Measurements from ENCODE around the gene PARD3. TPM values are rescaled to one million over a fixed set of nuclear protein-coding genes. Genes with fewer than 3 reads are reported as not detected.

The PARD3 gene
- total and polyA plus RNA-seq, 2 donors (not counting 3 experiments of a cell fraction or from before 2014, with no cell fraction given), result 7.3 to 24.1 TPM

- Histone ChIP-seq H3K9ac (replicated peaks; ENCODE audit: extremely low read depth, insufficient read depth, low read length) (no peak overlapping the region), H3K4me1 (ENCODE audit: control insufficient read depth, extremely low read depth, insufficient read depth, low read length) (peaks cover 25% of the 10 kb centered on the region), H3K4me2 (ENCODE audit: insufficient read depth, low read length) (no peak overlapping the region), H4K20me1 (replicated peaks; ENCODE audit: control insufficient read depth, extremely low read depth, insufficient read depth, low read length) (no peaks in the 10 kb centered on the region), H2AFZ (ENCODE audit: low read depth, low read length) (no peak overlapping the region), H3K36me3 (ENCODE audit: control insufficient read depth in 2 of 2, extremely low read depth in 1 of 2, insufficient read depth in 2 of 2, low read length in 2 of 2) (no peaks in the 10 kb centered on the region), H3K9me1 (replicated peaks; ENCODE audit: control insufficient read depth, extremely low read depth, insufficient read depth, low read length) (no peaks in the 10 kb centered on the region), H3K27me3 (ENCODE audit: control insufficient read depth in 2 of 2, insufficient read depth in 2 of 2, low read length in 2 of 2) (no peaks in the 10 kb centered on the region), H3K79me2 (ENCODE audit: control insufficient read depth, insufficient read depth, low read length) (peaks cover 5% of the 10 kb centered on the region), H3K27ac (ENCODE audit: insufficient read depth, low read depth, low read length) (no peak overlapping the region), H3K4me3 (replicated peaks in 1 of 3; ENCODE audit: insufficient read depth in 1 of 3, low read depth in 1 of 3, low read length in 3 of 3) (no peak overlapping the region), H3K9me3 (replicated peaks; ENCODE audit: control insufficient read depth, insufficient read depth, low read length) (no peaks in the 10 kb centered on the region)
- intact Hi-C loops (cut with micrococcal nuclease), result no loop called here
- TF ChIP-seq JUN (IDR thresholded peaks at IDR 0.05; ENCODE audit: borderline replicate concordance, insufficient read depth, insufficient read length, low read depth), result no peak
- TF ChIP-seq POLR2AphosphoS5 (IDR thresholded peaks at IDR 0.05; ENCODE audit: insufficient read depth, low read depth, low read length), result no peak
- no peak for TF ChIP-seq GATA2 (IDR thresholded peaks at IDR 0.05; ENCODE audit: insufficient read depth, insufficient read length, low read depth, low read length)
- TF ChIP-seq FOS (IDR thresholded peaks at IDR 0.05; ENCODE audit: borderline replicate concordance, insufficient read depth, low read length), result no peak
- no peak for TF ChIP-seq MAX (IDR thresholded peaks at IDR 0.05; ENCODE audit: insufficient read depth, insufficient read length)
- TF ChIP-seq EZH2 (IDR thresholded peaks at IDR 0.05; ENCODE audit: borderline replicate concordance, low read depth, low read length, severe bottlenecking), result no peak
- TF ChIP-seq POLR2A (IDR thresholded peaks at IDR 0.05; ENCODE audit: low read depth, low read length), result no peak
- TF ChIP-seq MYC (IDR thresholded peaks at IDR 0.05; ENCODE audit: low read depth, low read length), result no peak
- TF ChIP-seq, protein P1, sequence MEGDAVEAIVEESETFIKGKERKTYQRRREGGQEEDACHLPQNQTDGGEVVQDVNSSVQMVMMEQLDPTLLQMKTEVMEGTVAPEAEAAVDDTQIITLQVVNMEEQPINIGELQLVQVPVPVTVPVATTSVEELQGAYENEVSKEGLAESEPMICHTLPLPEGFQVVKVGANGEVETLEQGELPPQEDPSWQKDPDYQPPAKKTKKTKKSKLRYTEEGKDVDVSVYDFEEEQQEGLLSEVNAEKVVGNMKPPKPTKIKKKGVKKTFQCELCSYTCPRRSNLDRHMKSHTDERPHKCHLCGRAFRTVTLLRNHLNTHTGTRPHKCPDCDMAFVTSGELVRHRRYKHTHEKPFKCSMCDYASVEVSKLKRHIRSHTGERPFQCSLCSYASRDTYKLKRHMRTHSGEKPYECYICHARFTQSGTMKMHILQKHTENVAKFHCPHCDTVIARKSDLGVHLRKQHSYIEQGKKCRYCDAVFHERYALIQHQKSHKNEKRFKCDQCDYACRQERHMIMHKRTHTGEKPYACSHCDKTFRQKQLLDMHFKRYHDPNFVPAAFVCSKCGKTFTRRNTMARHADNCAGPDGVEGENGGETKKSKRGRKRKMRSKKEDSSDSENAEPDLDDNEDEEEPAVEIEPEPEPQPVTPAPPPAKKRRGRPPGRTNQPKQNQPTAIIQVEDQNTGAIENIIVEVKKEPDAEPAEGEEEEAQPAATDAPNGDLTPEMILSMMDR (IDR thresholded peaks at IDR 0.05; ENCODE audit: extremely low read depth in 1 of 2, insufficient read depth in 1 of 2, low read depth in 1 of 2, low read length in 2 of 2), result no peak
- CTCF ChIA-PET, result no interaction called here
- BruUV-seq (replicated peaks), result no TSS peak
- DNase-seq (ENCODE audit: low read depth, low spot score) (no peak), FAIRE-seq (no peak)
- dilution Hi-C loops (cut with MboI; ENCODE audit: extremely low pct_ligation_motif_present, low sequenced_read_pairs), result no loop called here
- POLR2A ChIA-PET, result no interaction called here
Measured at GRCh38 chr10:34728361-34728760, 86.7 kb downstream of the PARD3 start.
